Kidney epithelial cell (primary cell): ENCODE data around the gene COL23A1. TPM values are rescaled to one million over a fixed set of nuclear protein-coding genes. Genes with fewer than 3 reads are reported as not detected.

Experiments
- DNase-seq: peaks from one replicate; pipeline ENCODE4 v3.0.0-alpha.2; 2010; ENCODE audit warnings: low read depth
- H3K27me3 ChIP-seq: 2 replicates; pipeline ENCODE4 v1.6.0; 2011; ENCODE audit warnings: low read length; ENCODE audit not compliant: control insufficient read depth, insufficient read depth
- H3K36me3 ChIP-seq: 2 replicates; pipeline ENCODE4 v1.5.1; 2011; ENCODE audit warnings: low read length; ENCODE audit not compliant: control insufficient read depth, insufficient read depth
- H3K4me3 ChIP-seq: 2 replicates; pipeline ENCODE4 v1.5.1; 2011; ENCODE audit warnings: low read depth, mild to moderate bottlenecking, control low read depth, low read length
- CTCF ChIP-seq: IDR thresholded peaks from 2 replicates; pipeline ENCODE4 v1.5.1; 2011; ENCODE audit warnings: mild to moderate bottlenecking, moderate library complexity, low read length, control low read depth, inconsistent platforms; ENCODE audit not compliant: insufficient read depth, poor library complexity, severe bottlenecking
- total RNA-seq: library from RNA; depleted of rRNA; stranded (reverse); fragments of >200 nt; gene quantifications from 2 replicates; pipeline ENCODE4 v1.2.3, GENCODE V29; 2015

Gene COL23A1
- total RNA-seq, 1 donor from 2014 or later, result 0.17 TPM

GRCh38 chr5:178284093-178284675 lies 306.0 kb downstream of the COL23A1 start:
- peak; percentile 56 for TF ChIP-seq CTCF
- no peak for DNase-seq

GRCh38 chr5:178283520-178283919 lies 306.7 kb downstream of the COL23A1 start:
- no peaks in the 10 kb centered on the region for H3K36me3 ChIP-seq
- peaks cover 13% of the 10 kb centered on the region for H3K27me3 ChIP-seq
- no peak overlapping the region for H3K4me3 ChIP-seq
- no peak for DNase-seq
- no peak for TF ChIP-seq CTCF

More at GRCh38 chr5:178284093-178284675, 306.0 kb downstream of the COL23A1 start:
- Histone ChIP-seq H3K36me3 (no peaks in the 10 kb centered on the region), H3K27me3 (peaks cover 7% of the 10 kb centered on the region), H3K4me3 (no peak overlapping the region)

- TF ChIP-seq CTCF, result no peak
- DNase-seq, result no peak
- no peaks in the 10 kb centered on the region for H3K36me3 ChIP-seq
- H3K27me3 ChIP-seq, result peaks cover 17% of the 10 kb centered on the region
- no peak overlapping the region for H3K4me3 ChIP-seq
Observed at GRCh38 chr5:178282391-178282790, 307.8 kb downstream of the COL23A1 start.

- no peak for TF ChIP-seq CTCF
- DNase-seq, result no peak
- Histone ChIP-seq H3K36me3 (no peaks in the 10 kb centered on the region), H3K27me3 (peaks cover 17% of the 10 kb centered on the region), H3K4me3 (no peak overlapping the region)
Observed at GRCh38 chr5:178281331-178281730, 308.9 kb downstream of the COL23A1 start.

- H3K27me3 ChIP-seq, result peaks cover 17% of the 10 kb centered on the region
- no peaks in the 10 kb centered on the region for H3K36me3 ChIP-seq
- TF ChIP-seq CTCF, result no peak
- H3K4me3 ChIP-seq, result no peak overlapping the region
- DNase-seq, result no peak
Observed at GRCh38 chr5:178280631-178281030, 309.6 kb downstream of the COL23A1 start.

GRCh38 chr5:178279723-178280438 lies 310.3 kb downstream of the COL23A1 start:
- Histone ChIP-seq H3K27me3 (peaks cover 17% of the 10 kb centered on the region), H3K36me3 (no peaks in the 10 kb centered on the region), H3K4me3 (no peak overlapping the region)
- DNase-seq, result no peak
- peak; percentile 94 for TF ChIP-seq CTCF
